ENCODE data around the gene PACS2. TPM values are rescaled to one million over a fixed set of nuclear protein-coding genes. Genes with fewer than 3 reads are reported as not detected.

PACS2 gene
- total RNA-seq, 1 donor from 2014 or later: 66.8 TPM

DNA sequence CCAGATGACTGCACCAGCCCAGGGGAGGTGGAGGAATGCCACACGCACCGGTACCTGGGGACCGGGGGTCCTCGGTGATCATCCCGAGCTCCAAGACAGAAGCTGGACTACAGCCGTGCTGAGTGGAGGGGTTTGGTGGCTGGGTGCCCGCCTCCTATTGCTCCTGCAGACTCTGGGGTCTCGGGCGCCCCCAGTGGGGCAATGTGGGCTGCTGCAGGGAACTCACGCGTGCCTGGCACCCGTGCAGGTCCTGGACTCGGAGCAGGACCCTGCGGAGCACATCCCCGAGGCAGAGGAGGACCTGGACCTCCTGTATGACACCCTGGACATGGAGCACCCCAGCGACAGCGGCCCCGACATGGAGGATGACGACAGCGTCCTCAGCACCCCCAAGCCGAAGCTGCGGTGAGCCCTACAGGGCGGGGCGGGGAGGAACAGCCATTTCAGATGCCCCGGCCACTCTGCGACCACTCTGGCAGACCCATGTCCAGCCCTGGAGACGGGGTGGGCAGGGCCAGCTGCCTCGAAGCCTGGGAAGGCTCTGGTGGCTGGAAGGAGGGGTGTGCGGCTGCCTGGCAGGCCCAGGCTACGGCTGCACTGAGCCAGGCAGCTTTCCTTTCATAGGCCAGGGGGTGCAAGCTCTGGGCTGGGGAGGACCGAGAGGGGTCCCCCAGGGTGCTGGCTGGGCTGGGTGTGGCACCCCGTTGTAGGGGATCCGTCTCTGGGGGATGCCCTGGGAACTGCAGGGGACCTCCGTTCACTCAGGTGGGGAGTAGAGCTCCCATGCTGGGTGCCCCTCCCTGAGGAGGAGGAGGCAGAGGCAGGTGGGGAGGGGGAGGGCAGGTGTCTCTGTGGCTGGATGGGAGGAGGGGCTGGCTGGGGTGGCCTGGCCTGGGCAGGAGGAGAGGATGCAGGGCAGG lies 62.2 kb downstream of the PACS2 start:
- DNase-seq (no peak), ATAC-seq (ENCODE audit: poor library complexity) (no peak)
- intact Hi-C loops (cut with DNase I): no loop called here

GRCh38 chr14:105377555-105378182 lies 63.1 kb downstream of the PACS2 start:
- DNase-seq: no peak
- intact Hi-C loops (cut with DNase I): no loop called here
- no peak for ATAC-seq (ENCODE audit: poor library complexity)

GRCh38 chr14:105378199-105378598 lies 63.7 kb downstream of the PACS2 start:
- DNase-seq (no peak), ATAC-seq (ENCODE audit: poor library complexity) (no peak)
- intact Hi-C loops (cut with DNase I): no loop called here

DNA sequence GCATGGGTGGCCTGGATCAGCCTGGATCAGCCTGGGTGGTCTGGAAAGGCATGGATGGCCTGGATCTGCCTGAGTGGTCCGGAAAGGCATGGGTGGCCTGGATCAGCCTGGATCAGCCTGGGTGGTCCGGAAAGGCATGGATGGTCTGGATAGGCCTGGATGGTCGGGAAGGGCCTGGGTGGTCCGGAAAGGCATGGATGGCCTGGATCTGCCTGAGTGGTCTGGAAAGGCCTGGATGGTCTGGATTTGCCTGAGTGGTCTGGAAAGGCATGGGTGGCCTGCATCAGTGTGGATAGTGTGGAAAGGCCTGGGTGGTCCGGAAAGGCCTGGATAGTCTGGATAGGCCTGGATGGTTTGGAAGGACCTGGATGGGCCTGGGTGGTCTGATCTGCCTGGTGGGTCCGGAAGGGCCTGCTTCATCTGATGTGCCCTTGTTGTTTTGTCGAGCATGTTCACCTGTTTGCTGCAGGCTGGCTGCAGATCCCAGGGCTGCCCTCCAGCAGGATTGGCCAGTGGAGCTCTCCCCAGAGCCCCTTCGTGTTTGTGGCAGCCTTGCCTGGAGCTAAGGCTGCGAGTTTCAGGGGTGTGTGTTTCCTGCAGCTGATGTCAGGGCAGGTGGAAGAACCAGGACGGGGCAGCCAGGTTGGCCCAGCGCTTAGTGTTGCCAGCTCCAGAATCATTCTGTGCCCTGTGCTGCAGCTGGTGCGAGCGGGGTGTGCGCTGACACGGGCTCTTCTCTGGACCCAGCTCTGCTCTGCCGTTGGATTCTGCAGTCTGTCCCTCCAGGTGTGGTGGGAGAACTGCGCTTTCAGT lies 64.5 kb downstream of the PACS2 start:
- intact Hi-C loops (cut with DNase I): no loop called here
- no peak for ATAC-seq (ENCODE audit: poor library complexity)
- peak; percentile 33 for DNase-seq

- intact Hi-C loops (cut with DNase I): no loop called here
- ATAC-seq (ENCODE audit: poor library complexity): no peak
- peak; percentile 36 for DNase-seq
Measured at GRCh38 chr14:105379946-105380345, 65.4 kb downstream of the PACS2 start.

GRCh38 chr14:105380756-105381155 lies 66.2 kb downstream of the PACS2 start:
- ATAC-seq (ENCODE audit: poor library complexity): no peak
- intact Hi-C loops (cut with DNase I): no loop called here
- DNase-seq: peak; percentile 40

DNA sequence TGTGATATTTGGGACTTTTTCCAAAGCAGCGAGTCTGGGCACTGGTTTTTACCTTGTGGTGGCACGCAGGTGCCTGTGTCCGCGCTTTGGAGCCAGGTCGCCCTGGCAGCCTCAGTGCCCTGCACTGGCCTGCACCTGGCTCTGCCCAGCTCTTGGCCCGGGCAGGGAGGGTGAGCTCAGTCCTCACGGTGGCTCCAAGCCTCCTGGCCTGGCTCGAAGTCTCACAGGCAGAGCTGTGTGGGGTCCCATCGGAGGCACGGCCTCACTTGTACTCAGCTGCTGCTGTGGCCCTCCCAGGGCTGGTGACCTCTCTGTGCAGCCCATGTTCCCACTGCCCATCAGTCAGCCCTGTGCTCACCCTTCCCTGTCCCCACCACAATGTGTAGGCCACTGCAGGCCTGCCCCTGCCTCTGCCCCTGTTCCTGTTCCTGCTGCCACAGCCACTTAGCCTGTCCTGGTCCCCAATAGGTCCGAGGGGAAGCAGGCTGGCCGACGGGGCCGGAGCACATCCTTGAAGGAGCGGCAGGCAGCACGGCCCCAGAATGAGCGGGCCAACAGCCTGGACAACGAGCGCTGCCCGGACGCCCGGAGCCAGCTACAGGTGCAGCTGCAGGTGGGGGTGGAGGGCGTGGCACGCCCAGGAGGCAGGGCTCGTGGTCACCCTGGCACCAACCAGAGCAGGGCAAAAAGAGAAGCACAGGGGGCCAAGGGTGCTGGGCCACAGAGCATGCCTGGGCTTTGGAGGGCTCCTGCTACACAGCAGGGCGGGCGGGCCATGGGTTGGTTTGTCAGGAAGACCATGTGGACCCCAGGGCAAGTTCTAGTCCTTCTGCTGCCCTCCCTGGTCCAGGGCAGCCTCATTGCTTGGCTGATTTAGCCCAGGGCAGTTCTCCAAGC lies 67.1 kb downstream of the PACS2 start:
- intact Hi-C loops (cut with DNase I): no loop called here
- DNase-seq (peak; percentile 41), ATAC-seq (ENCODE audit: poor library complexity) (no peak)

- no peak for ATAC-seq (ENCODE audit: poor library complexity)
- DNase-seq: peak; percentile 8
- intact Hi-C loops (cut with DNase I): no loop called here
Measured at GRCh38 chr14:105382343-105383082, 68.0 kb downstream of the PACS2 start.

DNA sequence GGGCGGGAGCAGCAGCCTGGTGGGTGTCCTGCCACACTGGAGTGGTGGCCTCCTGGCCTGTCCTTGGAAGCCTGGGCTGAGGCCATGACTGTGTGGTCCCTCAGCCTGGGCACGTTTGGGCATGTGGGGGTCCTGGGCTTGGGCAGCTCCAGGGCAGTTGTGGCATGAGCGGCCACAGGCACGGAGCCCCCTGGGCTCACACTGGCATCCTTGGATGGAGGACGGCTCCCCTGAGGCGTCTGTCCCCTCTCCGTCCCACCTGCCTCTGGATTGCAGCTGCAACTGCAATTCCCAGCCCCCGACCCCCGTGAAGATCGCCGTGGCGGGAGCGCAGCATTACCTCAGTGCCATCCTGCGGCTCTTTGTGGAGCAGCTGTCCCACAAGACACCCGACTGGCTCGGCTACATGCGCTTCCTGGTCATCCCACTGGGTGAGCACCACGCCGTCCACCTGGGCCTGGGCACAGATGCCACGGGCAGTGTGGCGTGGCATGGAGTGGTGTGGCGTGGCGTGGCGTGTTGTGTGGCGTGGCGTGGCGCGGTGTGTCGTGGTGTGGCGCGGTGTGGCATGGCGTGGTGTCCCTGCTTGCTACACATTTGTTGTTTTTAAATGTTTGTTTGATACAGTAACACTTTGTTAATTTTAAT lies 68.7 kb downstream of the PACS2 start:
- ATAC-seq (ENCODE audit: poor library complexity): no peak
- intact Hi-C loops (cut with DNase I): no loop called here
- DNase-seq: peak; percentile 34

DNA sequence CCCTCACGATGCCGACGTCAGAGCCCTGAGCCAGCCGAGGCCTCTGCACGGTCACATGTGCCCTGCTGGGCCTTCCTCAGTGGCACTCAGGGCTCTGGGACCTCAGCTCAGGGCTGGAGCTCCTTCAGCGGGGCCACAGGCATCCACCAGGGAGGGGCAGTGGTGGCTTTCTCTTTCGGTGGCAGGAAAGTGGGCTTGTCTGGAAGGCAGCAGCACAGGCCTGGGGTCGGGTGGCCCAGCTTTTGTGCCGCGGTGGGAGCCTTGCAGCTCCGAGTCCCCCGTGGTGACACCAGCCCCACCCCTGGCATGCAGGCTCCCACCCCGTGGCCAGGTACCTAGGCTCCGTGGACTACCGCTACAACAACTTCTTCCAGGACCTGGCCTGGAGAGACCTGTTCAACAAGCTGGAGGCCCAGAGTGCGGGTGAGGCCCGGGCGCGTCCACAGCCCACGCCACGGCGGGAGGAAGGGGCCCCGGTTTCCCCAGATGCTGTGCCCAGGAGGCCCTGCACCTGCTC lies 69.6 kb downstream of the PACS2 start:
- intact Hi-C loops (cut with DNase I): no loop called here
- DNase-seq: peak; percentile 37
- ATAC-seq (ENCODE audit: poor library complexity): no peak

GRCh38 chr14:105384605-105385321 lies 70.2 kb downstream of the PACS2 start:
- intact Hi-C loops (cut with DNase I): no loop called here
- ATAC-seq (ENCODE audit: poor library complexity) (no peak), DNase-seq (peak; percentile 27)

- peak; percentile 41 for DNase-seq
- no peak for ATAC-seq (ENCODE audit: poor library complexity)
- intact Hi-C loops (cut with DNase I): no loop called here
Measured at GRCh38 chr14:105385322-105385637, 70.7 kb downstream of the PACS2 start.

DNA sequence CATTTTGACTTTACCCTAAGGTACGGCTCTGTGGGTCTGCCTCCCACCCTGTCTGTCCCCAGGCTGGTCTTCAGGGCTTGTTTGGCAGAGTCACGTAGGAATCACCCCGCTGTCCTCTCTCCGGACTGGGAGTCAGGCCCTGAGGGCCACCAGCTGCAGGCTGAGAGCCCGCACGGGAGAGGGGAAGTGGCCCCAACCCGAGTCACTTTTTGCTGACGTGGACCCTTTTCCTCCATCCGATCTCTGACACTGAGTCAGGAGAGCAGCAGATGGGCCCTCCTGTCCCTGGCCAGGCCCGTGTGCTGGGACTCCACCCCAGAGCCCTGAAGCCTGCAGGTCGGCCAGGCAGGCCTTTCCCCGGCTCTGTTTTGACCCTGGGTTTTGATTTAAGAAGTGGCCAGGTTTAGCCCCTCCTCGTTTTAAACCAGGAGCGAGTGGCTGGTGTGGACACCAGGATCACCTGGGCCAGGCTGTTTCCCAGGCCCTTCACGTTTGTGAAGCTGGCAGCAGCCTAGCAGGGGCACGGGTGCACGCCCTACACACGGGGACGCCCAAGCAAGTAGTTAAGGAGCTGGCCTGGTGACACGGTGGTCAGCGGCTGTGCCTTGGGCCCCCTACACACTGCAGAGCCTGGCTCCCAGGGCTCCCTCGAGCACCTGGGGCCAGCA lies 71.3 kb downstream of the PACS2 start:
- ATAC-seq (ENCODE audit: poor library complexity) (peak; percentile 5), DNase-seq (peak; percentile 63)
- intact Hi-C loops (cut with DNase I): no loop called here

DNA sequence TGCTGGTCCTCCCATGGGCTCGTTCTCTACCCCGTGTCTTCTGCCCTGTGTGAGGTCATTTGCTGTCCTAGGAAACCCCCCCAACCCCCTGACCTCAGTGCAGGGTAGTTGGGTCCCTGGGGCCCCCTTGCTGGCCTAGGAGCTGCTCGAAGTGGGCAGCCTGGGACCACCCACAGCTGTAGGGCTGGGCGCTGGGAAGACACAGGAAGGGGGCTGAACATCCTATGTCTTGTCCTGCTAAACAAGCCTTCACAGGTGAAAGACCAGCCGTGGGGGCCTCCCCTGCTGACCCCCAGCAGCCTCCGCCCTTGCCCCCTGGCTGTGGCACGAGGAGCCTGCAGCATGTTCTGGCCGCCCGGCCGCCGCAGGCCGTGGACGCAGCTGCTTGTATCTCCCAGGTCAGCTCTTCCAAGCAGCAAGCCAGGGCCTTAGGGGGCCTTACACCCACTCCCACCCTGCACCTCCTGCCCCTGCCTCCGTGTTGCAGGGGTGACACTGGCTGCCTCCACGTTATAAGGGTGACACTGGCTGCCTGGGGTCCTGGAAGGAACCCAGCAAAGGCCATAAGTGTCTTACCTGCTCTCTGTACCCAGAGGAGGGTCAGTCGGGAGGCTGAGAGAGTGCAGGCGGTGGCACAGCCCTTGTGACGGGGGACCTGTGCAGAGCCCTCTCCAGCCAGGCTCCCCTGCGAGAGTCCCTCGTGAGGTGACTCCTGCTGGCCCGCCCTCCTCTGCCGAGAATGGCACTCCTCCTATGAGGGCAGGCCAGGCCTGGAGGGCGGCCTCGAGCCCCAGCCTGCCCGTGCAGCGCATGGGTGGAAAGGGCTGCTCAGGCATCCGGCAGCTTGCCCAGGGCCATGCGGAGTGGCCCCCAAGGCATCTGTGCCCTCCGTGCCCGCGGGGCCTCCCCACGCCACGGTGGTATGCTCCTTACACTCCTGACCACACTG lies 72.3 kb downstream of the PACS2 start:
- no peak for DNase-seq
- ATAC-seq (ENCODE audit: poor library complexity): no peak
- intact Hi-C loops (cut with DNase I): no loop called here

DNA sequence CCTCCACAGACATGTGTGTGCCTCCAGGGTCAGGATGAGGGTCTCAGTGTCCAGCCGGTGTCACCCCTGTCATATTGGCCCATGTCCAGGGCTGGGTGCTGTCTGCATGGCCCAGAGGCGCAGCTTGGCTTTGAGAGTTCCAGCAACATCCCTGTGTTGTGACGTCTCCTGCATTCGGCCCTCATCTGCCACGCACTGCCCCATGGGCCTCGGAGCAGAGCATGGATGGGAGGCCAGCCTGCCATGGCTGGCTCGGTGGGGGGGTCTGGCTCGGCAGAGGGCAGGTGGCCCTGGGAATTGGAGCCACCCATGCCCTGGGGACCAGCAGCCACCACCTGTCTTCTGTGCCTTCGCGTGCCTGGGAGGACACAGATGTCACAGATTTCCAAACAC lies 73.0 kb downstream of the PACS2 start:
- intact Hi-C loops (cut with DNase I): no loop called here
- peak; percentile 35 for DNase-seq
- no peak for ATAC-seq (ENCODE audit: poor library complexity)
